Neural cell (in vitro differentiated cells): ENCODE results near the gene SLC23A1. TPM values are rescaled to one million over a fixed set of nuclear protein-coding genes. Genes with fewer than 3 reads are reported as not detected.

Source experiments
- H2AFZ ChIP-seq: fragments of 200-600, 300-800 bp; sonication (generic), shearing (Covaris generic); 2 replicates; pipeline ENCODE4 v1.6.0; 2014; ENCODE audit warnings: low read depth, mild to moderate bottlenecking, antibody characterized with exemption, low read length, moderate library complexity
- H3F3A ChIP-seq: fragments of 200-600 bp; shearing (Covaris generic); 2 replicates; pipeline ENCODE4 v1.6.1; 2016; ENCODE audit warnings: mild to moderate bottlenecking, moderate library complexity, mixed read lengths, antibody characterized with exemption, low read length; ENCODE audit not compliant: insufficient read depth, poor library complexity, severe bottlenecking
- H3K27ac ChIP-seq: fragments of 200-600, 300-800 bp; sonication (generic), shearing (Covaris generic); 2 replicates; pipeline ENCODE4 v1.5.1; 2014; ENCODE audit warnings: mild to moderate bottlenecking, low read length, moderate library complexity
- H3K27me3 ChIP-seq: fragments of 300-800, 200-600 bp; sonication (generic), shearing (Covaris generic); 2 replicates; pipeline ENCODE4 v1.6.0; 2014; ENCODE audit warnings: mild to moderate bottlenecking, low read depth, low read length, moderate library complexity; ENCODE audit not compliant: insufficient read depth
- H3K36me3 ChIP-seq: fragments of 300-800, 200-600 bp; sonication (generic), shearing (Covaris generic); 2 replicates; pipeline ENCODE4 v1.5.1; 2014; ENCODE audit warnings: mild to moderate bottlenecking, antibody characterized with exemption, low read length, moderate library complexity; ENCODE audit not compliant: insufficient read depth
- H3K4me2 ChIP-seq: fragments of 300-800, 200-600 bp; sonication (generic), shearing (Covaris generic); 2 replicates; pipeline ENCODE4 v1.6.0; 2014; ENCODE audit warnings: mild to moderate bottlenecking, low read length
- H3K4me3 ChIP-seq: fragments of 300-800, 200-600 bp; sonication (generic), shearing (Covaris generic); 2 replicates; pipeline ENCODE4 v1.5.1; 2014; ENCODE audit warnings: mild to moderate bottlenecking, low read length, moderate library complexity
- H3K79me2 ChIP-seq: fragments of 200-600 bp; shearing (Covaris generic); replicated peaks from 2 replicates; pipeline ENCODE4 v1.6.0; 2014; ENCODE audit warnings: mild to moderate bottlenecking, low read length, moderate library complexity; ENCODE audit not compliant: insufficient read depth
- H3K9ac ChIP-seq: fragments of 300-800, 200-600 bp; sonication (generic), shearing (Covaris generic); 2 replicates; pipeline ENCODE4 v1.6.1; 2016; ENCODE audit warnings: mild to moderate bottlenecking, low read length, mixed read lengths
- H3K9me2 ChIP-seq: fragments of 200-600 bp; shearing (Covaris generic); 2 replicates; pipeline ENCODE4 v1.6.1; 2016; ENCODE audit warnings: mild to moderate bottlenecking, low read length, mixed read lengths; ENCODE audit not compliant: insufficient read depth
- H3K9me3 ChIP-seq: fragments of 200-600, 300-800 bp; sonication (generic), shearing (Covaris generic); 2 replicates; pipeline ENCODE4 v1.6.1; 2016; ENCODE audit warnings: mild to moderate bottlenecking, mixed run types, low read length, moderate library complexity, mixed read lengths
- H4K20me1 ChIP-seq: fragments of 200-600 bp; shearing (Covaris generic); 2 replicates; pipeline ENCODE4 v1.6.1; 2016; ENCODE audit warnings: mild to moderate bottlenecking, mixed run types; ENCODE audit not compliant: insufficient read depth
- CTCF ChIP-seq: fragments of 450-650 bp; IDR thresholded peaks from 2 replicates; pipeline ENCODE4 v1.5.1; 2014; ENCODE audit warnings: antibody characterized with exemption, mild to moderate bottlenecking, moderate library complexity; ENCODE audit not compliant: poor library complexity, severe bottlenecking
- EP300 ChIP-seq: fragments of 450-650 bp; conservative IDR thresholded peaks from 2 replicates; pipeline ENCODE4 v1.6.1; 2014; ENCODE audit warnings: antibody characterized with exemption, mild to moderate bottlenecking, moderate library complexity; ENCODE audit not compliant: poor library complexity, severe bottlenecking
- EZH2 ChIP-seq: fragments of 200-600, 300-800 bp; shearing (Covaris generic), sonication (generic); IDR thresholded peaks from 2 replicates; pipeline ENCODE4 v1.6.1; 2014; ENCODE audit warnings: antibody characterized with exemption, low read length, borderline replicate concordance, mild to moderate bottlenecking; ENCODE audit not compliant: insufficient read depth, poor library complexity, severe bottlenecking
- MXI1 ChIP-seq: fragments of 450-650 bp; conservative IDR thresholded peaks from 2 replicates; pipeline ENCODE4 v1.6.1; 2014; ENCODE audit warnings: antibody characterized with exemption, mild to moderate bottlenecking; ENCODE audit not compliant: poor library complexity, severe bottlenecking
- POLR2AphosphoS5 ChIP-seq: IDR thresholded peaks from 2 replicates; pipeline ENCODE4 v1.6.1; 2012
- RAD21 ChIP-seq: fragments of 450-650 bp; conservative IDR thresholded peaks from 2 replicates; pipeline ENCODE4 v1.6.1; 2014; ENCODE audit warnings: antibody characterized with exemption, mild to moderate bottlenecking, moderate library complexity
- REST ChIP-seq: IDR thresholded peaks from 2 replicates; pipeline ENCODE4 v1.6.1; 2012; ENCODE audit warnings: borderline replicate concordance
- SMC3 ChIP-seq: fragments of 450-650 bp; conservative IDR thresholded peaks from 2 replicates; pipeline ENCODE4 v1.6.1; 2014; ENCODE audit warnings: antibody characterized with exemption, mild to moderate bottlenecking, moderate library complexity; ENCODE audit not compliant: poor library complexity
- TAF1 ChIP-seq: IDR thresholded peaks from 2 replicates; pipeline ENCODE4 v1.6.1; 2012; ENCODE audit warnings: low read depth
- polyA plus RNA-seq: library from polyadenylated mRNA; depleted of rRNA; stranded (reverse); fragments of >200 nt; gene quantifications from 2 replicates; pipeline ENCODE4 v1.2.3, GENCODE V29; 2014

The SLC23A1 gene
- polyA plus RNA-seq, 1 donor from 2014 or later, result not detected

GRCh38 chr5:139406963-139407362 lies 23.9 kb upstream of the SLC23A1 start:
- Histone ChIP-seq H3K27me3 (no peaks in the 10 kb centered on the region), H3K9me3 (no peaks in the 10 kb centered on the region), H3K79me2 (no peaks in the 10 kb centered on the region), H3K36me3 (no peaks in the 10 kb centered on the region), H3K9me2 (no peaks in the 10 kb centered on the region), H4K20me1 (no peaks in the 10 kb centered on the region), H3K4me3 (no peak overlapping the region), H3K9ac (no peak overlapping the region), H2AFZ (no peak overlapping the region), H3K27ac (no peak overlapping the region), H3K4me2 (no peak overlapping the region), H3F3A (no peaks in the 10 kb centered on the region)
- no peak for TF ChIP-seq EZH2
- no peak for TF ChIP-seq SMC3
- no peak for TF ChIP-seq POLR2AphosphoS5
- no peak for TF ChIP-seq TAF1
- no peak for TF ChIP-seq REST
- no peak for TF ChIP-seq EP300
- no peak for TF ChIP-seq RAD21
- no peak for TF ChIP-seq MXI1
- TF ChIP-seq CTCF, result no peak

- no peaks in the 10 kb centered on the region for H3K79me2 ChIP-seq
- no peak for TF ChIP-seq REST
- TF ChIP-seq SMC3, result no peak
- TF ChIP-seq CTCF, result no peak
- no peak for TF ChIP-seq RAD21
- no peak for TF ChIP-seq EP300
- H3K36me3 ChIP-seq, result no peaks in the 10 kb centered on the region
- peak overlapping the region; percentile 73 for H3K4me3 ChIP-seq
- peak overlapping the region; percentile 95 for H3K27ac ChIP-seq
- no peaks in the 10 kb centered on the region for H4K20me1 ChIP-seq
- H3F3A ChIP-seq, result no peaks in the 10 kb centered on the region
- H3K9me2 ChIP-seq, result no peaks in the 10 kb centered on the region
- peak overlapping the region; percentile 80 for H2AFZ ChIP-seq
- H3K4me2 ChIP-seq, result peak overlapping the region; percentile 96
- peak overlapping the region; percentile 80 for H3K9ac ChIP-seq
- no peaks in the 10 kb centered on the region for H3K27me3 ChIP-seq
- H3K9me3 ChIP-seq, result no peaks in the 10 kb centered on the region
Observed at GRCh38 chr5:139404484-139404840, 21.4 kb upstream of the SLC23A1 start.
